NCI-H2227 treated with DMSO at 0.1 percent for 48 hours (cell line): ENCODE data around the gene DCP1A.
A peak's percentile ranks its signal among the peaks of the same experiment; 100 is the strongest.

Experiments
- DNase-seq: peaks from one replicate; lab custom pipeline; 2025; lab: John Stamatoyannopoulos, UW

DCP1A gene

DNA sequence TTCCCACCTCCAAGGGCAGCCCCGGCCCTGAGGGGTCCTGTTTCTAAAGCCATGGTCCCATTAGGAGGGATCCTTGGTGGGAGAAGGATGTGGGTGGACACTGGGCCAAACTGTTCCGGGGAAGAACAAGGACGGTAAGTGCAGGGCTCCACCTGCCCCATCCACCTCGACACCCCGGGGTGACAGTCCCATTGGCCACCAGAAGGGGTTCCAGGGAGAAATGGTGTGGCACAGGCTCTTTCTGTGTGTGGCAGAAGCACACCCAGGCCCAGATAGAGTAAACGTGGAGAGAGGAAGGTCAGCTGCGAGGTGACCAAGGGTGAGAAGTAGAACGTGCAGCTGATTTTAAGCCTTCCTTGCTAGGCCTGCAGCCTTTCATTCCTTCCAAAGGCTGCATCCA, 103.6 kb downstream of the DCP1A start:
- DNase-seq, result no peak

DNA sequence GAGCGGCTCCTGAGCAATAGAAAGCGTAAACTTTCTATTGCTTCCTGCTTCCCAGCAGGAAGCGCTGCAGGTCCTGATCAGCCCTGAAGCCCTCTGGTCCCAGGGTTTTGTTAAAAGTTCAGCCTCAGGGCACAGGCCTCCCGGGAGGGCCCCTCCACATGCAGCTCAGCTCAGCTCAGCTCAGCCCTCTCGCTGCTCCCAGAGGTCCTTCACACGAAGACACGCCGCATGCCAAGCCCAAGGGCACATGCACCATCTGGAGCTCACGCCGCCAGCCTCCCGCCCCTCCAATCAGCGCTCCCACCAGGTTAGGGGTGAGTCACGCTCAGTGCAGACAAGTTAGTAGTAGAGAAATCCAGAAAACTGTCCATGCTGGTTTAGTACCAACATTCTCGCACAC, 104.2 kb downstream of the DCP1A start:
- no peak for DNase-seq

GRCh38 chr3:53242642-53243041, 104.7 kb downstream of the DCP1A start:
- DNase-seq, result no peak

GRCh38 chr3:53242155-53242554, 105.2 kb downstream of the DCP1A start:
- no peak for DNase-seq

GRCh38 chr3:53240989-53241972, 106.1 kb downstream of the DCP1A start:
- no peak for DNase-seq

DNA sequence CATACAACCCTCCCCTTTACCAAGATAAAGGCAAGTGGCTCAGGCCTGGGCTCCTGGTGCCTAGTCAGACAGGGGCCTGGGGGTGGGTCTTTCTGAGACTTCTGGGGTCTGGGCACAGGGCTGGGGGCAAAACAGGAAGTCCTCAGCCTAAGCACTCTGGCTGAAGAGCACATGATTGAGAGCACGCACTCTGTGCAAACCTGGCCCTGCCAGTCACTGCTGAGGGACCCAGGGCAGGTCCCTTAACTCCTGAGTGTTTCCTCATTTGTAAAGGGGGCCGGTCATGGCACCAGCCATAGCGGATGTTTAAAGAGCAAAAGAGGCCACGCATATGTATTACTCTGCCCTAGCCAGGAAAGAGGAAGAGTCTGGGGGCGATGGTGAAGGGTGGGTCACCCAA, 107.5 kb downstream of the DCP1A start:
- DNase-seq, result no peak

GRCh38 chr3:53238886-53239285, 108.5 kb downstream of the DCP1A start:
- DNase-seq, result no peak

GRCh38 chr3:53238051-53238850, 109.1 kb downstream of the DCP1A start:
- peak; percentile 49 for DNase-seq

- no peak for DNase-seq
Observed at GRCh38 chr3:53236112-53236841, 111.1 kb downstream of the DCP1A start.

GRCh38 chr3:53235545-53235944, 111.8 kb downstream of the DCP1A start:
- DNase-seq, result no peak

- no peak for DNase-seq
Observed at GRCh38 chr3:53234841-53235232, 112.5 kb downstream of the DCP1A start.

GRCh38 chr3:53234130-53234840, 113.1 kb downstream of the DCP1A start:
- no peak for DNase-seq
